OCI-LY3 (cell line): ENCODE data around the gene C10orf71.

Source experiments
- EZH2phosphoT487 ChIP-seq: fragments of 200-600 bp; shearing (Covaris generic); IDR thresholded peaks from 2 replicates; pipeline ENCODE4 v1.6.1; 2018; ENCODE audit warnings: antibody characterized with exemption, mixed run types, low read depth
- TF ChIP-seq, protein P1 (sequence below): fragments of 200-600, 300-600 bp; sonication (generic); IDR thresholded peaks from 2 replicates; pipeline ENCODE4 v1.5.1; 2014; ENCODE audit warnings: antibody characterized with exemption, low read length, low read depth

DNA sequence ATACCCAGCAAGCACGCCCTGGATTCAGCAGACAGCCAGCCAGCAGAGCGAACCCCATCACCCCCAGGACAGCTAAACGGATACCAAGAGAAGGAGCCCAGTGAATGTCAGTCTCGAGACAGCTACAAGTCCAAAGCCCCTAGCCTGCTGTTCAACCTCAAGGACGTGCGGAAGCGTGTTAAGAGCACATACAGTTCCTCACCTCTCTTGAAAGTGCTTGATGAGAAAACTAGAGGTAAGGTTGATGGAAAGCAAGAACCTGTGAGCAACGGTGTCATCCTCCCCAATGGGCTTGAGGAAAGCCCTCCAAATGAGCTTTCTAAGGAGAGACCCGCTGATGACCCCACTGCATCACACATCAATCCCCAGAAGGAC is 24.9 kb downstream of the C10orf71 start:
- TF ChIP-seq, protein P1, sequence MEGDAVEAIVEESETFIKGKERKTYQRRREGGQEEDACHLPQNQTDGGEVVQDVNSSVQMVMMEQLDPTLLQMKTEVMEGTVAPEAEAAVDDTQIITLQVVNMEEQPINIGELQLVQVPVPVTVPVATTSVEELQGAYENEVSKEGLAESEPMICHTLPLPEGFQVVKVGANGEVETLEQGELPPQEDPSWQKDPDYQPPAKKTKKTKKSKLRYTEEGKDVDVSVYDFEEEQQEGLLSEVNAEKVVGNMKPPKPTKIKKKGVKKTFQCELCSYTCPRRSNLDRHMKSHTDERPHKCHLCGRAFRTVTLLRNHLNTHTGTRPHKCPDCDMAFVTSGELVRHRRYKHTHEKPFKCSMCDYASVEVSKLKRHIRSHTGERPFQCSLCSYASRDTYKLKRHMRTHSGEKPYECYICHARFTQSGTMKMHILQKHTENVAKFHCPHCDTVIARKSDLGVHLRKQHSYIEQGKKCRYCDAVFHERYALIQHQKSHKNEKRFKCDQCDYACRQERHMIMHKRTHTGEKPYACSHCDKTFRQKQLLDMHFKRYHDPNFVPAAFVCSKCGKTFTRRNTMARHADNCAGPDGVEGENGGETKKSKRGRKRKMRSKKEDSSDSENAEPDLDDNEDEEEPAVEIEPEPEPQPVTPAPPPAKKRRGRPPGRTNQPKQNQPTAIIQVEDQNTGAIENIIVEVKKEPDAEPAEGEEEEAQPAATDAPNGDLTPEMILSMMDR = no peak
- TF ChIP-seq EZH2phosphoT487 = no peak
